Measurements from ENCODE around the gene SFMBT1.

The SFMBT1 gene

DNA sequence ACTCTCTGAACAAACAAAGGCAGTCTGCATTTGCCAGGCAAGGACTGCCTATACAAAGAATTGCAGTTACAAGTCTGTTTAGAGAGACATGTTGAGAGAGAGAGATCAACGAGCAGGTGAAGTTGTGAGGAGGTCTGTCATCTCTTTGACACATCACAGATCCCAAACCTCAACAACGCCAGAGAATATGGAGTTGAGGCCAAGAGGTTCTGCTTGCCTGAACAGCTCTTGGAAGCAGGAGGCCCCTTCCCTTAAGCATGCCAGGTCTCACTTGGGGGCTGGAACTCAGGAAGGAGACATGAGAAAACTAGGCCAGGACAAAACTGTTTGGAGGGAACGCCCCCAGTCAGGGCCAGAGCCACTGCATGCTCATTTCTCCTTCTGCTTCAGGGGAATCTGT lies 188.7 kb downstream of the SFMBT1 start:
- no peak for DNase-seq (ENCODE audit: low read depth in 4 of 4, low spot score in 1 of 4)

DNA sequence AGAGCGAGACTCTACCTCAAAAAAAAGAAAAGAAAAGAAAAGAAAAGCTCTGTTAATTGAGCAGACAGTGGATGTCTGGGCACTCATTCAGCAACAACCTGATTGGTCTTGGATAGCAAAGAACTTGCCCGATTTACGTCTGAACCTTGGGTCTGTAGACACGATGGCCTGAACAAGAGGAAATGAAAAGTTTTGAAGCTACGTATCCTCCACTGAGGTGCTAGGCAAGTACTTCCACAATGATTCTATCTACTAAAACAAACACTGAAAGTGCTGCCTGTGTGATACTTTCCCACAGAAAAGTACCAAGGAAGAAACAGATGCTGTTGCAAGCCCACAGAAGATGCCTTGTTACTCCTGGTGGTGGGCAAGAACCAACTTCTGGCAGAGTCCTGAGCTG lies 189.2 kb downstream of the SFMBT1 start:
- DNase-seq (ENCODE audit: low read depth in 4 of 4, low spot score in 1 of 4), result no peak

DNA sequence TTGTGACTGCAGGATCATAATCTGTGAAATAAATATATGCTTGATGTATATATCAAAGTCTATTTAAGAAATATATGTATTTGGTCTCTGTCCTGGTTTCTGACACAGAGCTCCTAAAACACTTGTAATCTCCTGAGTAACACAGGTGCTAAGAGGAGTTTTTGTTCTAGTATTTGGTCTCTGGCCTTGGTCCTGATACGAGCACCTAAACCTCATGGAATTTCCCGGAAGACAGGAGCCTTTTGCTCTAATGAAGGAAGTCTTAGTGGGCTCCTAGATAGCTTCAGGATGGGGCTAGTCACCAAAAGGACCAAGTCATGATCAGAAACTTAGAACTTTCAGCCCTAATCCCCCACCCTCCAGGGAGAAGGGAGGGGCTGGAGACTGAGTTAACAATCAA lies 191.9 kb downstream of the SFMBT1 start:
- no peak for DNase-seq (ENCODE audit: low read depth in 4 of 4, low spot score in 1 of 4)

Data from stimulated activated CD4-positive, alpha-beta T cell treated with anti-CD3 and anti-CD28 coated beads, Interleukin-1b, Interleukin-23, amount 100 ng/mL, for 24 hours (primary cell).